Activated naive CD4-positive, alpha-beta T cell treated with anti-CD3 and anti-CD28 coated beads, Interleukin-2, amount 50 U/mL, for 72 hours (primary cell): ENCODE results near the gene SPN. TPM values are rescaled to one million over a fixed set of nuclear protein-coding genes. Genes with fewer than 3 reads are reported as not detected.
"Not testable (repeated sequence)": the region's sequence is repeated elsewhere in the genome, so short reads cannot be mapped to it uniquely, and the experiment has no call there.

ENCODE experiments used
- ATAC-seq, 2 donors: fragments of 150-1000 bp; cut with Tn5 transposase; 2 replicates each; pipeline ENCODE4 v1.10.0; 2021; ENCODE audit warnings: mild to moderate bottlenecking in 2 of 2, moderate library complexity in 2 of 2
- DNase-seq, 2 donors: peaks; one replicate each; pipeline ENCODE4 v3.0.0; 2021 to 2022; ENCODE audit warnings: low spot score in 2 of 2
- H3K27ac Mint-ChIP-seq, 2 donors: one replicate each; pipeline ENCODE4 v1.8.0; 2022; ENCODE audit warnings: mild to moderate bottlenecking in 2 of 2, mixed read lengths in 2 of 2
- H3K36me3 Mint-ChIP-seq, 2 donors: one replicate each; pipeline ENCODE4 v1.8.0; 2022; ENCODE audit warnings: mixed read lengths in 2 of 2
- H3K9me3 Mint-ChIP-seq, 2 donors: one replicate each; pipeline ENCODE4 v1.8.0; 2022; ENCODE audit warnings: mixed read lengths in 2 of 2
- total RNA-seq, 2 donors: library from RNA; stranded (reverse); gene quantifications; one replicate each; pipeline ENCODE4 v1.2.3, GENCODE V29; 2022

The SPN gene
- total RNA-seq, 2 donors from 2014 or later = 83.4 to 145 TPM

DNA sequence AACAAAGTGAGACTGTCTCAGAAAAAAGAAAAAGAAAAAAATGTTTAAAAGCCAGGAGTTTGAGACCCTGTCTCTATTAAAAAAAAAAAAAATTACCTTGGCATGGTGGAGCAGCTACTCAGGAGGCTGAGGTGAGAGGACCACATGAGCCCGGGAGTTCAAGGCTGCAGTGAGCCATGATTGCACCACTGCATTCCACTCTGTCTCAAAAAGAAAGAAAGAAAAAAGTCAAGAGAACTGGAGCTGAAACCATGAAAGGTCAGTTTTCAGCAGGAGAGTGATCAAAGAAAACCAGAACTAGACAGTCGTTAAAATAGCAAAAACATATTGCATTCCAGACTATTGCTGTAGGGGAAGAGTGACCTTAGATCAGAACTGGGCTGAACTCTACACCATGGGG lies 24.7 kb downstream of the SPN start:
- H3K9me3 Mint-ChIP-seq = no peaks in the 10 kb centered on the region
- ATAC-seq = no peak
- no peaks in the 10 kb centered on the region for H3K36me3 Mint-ChIP-seq
- no peak overlapping the region for H3K27ac Mint-ChIP-seq
- DNase-seq = no peak

DNA sequence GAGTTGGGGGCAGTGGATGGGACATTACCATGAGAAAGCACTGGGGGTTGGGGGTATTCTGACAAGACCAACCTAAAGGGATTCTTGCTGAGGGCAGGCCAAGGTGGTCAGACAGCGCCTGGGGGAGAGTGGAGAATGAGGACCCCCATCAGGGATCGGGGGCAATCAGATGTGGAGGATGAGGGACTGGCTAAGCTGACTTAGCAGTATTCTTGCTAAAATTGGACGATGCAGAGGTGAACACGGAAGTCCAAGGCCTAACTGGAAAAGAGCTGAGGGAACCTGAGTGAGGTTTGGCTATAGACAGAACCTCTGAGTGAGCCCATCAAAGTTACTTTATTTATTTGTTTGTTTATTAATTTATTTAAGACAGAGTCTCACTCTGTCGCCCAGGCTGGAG lies 25.1 kb downstream of the SPN start:
- ATAC-seq = no peak

DNA sequence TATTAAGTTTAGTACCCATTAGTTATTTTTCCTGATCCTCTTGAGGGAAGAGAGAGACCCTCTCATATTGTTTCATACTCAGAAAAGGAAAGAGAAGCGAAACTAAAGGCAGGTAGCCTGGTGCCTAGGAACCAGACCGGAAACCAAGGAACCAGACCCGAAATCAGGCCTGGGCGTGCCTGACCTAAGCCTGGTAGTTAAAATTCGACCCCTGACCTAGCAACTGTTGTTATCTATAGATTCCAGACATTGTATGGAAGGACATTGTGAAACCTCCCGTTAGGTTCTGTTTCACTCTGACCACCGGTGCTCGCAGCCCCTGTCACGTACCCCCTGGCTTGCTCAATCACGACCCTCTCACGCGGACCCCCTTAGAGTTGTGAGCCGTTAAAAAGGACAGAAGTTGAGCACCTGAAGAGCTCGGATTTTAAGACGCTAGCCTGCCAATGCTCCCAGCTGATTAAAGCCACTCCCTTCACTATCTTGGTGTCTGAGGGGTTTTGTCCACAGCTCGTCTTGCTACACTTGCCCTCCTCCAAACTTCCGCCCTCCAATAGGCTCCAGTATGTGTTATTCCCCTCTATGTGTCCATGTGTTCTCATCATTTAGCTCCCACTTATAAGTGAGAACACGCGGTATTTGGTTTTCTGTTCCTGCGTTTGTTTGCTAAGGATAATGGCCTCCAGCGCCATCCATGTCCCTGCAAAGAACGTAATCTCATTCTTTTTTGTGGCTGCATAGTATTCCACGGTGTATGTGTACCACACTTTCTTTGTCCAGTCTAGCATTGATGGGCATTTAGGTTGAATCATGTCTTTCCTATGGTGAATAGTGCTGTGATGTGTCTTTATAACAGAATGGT lies 26.7 kb downstream of the SPN start:
- ATAC-seq, H3K27ac Mint-ChIP-seq, H3K9me3 Mint-ChIP-seq, DNase-seq, H3K36me3 Mint-ChIP-seq: not testable (repeated sequence)

More for the DNA sequence above, 25.1 kb downstream of the SPN start:
- H3K27ac Mint-ChIP-seq = no peak overlapping the region
- no peaks in the 10 kb centered on the region for H3K36me3 Mint-ChIP-seq
- DNase-seq = no peak
- no peaks in the 10 kb centered on the region for H3K9me3 Mint-ChIP-seq

DNA sequence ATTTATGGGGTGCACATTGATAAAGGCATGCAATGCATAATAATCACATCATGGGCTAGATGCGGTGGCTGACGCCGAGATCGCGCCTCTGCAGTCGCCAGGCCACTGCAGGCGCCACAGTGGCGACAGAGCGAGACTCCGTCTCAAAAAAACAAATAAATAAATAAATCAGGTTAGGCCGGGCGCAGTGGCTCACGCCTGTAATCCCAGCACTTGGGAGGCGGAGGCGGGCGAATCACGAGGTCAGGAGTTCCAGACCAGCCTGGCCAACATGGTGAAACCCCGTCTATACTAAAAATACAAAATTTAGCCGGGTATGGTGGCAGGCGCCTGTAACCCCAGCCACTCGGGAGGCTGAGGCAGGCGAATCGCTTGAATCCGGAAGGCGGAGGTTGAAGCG lies 29.6 kb downstream of the SPN start:
- not testable (repeated sequence) for DNase-seq, H3K36me3 Mint-ChIP-seq, ATAC-seq, H3K9me3 Mint-ChIP-seq, H3K27ac Mint-ChIP-seq

DNA sequence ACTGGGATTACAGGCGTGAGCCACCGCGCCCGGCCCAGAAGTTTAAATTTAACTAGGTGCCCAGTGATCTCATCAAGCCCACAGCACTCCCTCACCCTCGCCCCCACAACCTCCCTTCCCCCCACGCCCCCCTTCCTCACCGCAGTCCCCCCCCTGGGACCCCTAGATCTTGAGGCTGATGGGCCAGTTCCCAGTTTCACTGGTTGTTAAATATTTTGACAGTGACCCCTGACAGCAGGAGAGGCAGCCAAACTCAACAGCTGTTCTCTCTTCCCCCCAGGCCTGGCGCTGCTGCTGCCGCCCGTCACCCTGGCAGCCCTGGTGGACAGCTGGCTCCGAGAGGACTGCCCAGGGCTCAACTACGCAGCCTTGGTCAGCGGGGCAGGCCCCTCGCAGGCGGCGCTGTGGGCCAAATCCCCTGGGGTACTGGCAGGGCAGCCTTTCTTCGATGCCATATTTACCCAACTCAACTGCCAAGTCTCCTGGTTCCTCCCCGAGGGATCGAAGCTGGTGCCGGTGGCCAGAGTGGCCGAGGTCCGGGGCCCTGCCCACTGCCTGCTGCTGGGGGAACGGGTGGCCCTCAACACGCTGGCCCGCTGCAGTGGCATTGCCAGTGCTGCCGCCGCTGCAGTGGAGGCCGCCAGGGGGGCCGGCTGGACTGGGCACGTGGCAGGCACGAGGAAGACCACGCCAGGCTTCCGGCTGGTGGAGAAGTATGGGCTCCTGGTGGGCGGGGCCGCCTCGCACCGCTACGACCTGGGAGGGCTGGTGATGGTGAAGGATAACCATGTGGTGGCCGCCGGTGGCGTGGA lies 31.5 kb downstream of the SPN start:
- Mint-ChIP-seq H3K27ac (no peak overlapping the region), H3K36me3 (no peaks in the 10 kb centered on the region), H3K9me3 (no peaks in the 10 kb centered on the region)
- DNase-seq (no peak), ATAC-seq (no peak)

DNA sequence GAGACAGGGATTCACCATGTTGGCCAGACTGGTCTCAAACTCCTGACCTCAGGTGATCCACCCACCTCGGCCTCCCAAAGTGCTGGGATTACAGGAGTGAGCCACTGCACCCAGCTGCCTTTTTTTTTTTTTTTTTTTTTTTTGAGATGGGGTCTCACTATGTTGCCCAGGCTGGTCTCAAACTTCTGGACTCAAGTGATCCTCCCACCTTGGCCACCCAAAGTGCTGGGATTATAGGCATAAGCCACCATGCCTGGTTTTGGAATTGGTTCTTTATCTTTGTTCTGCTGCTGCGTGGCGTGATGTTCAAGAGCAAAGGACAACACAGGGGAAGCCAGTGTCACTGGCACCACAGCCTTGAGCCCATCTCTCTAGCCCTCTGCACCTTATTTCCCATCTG lies 32.6 kb downstream of the SPN start:
- peak overlapping the region in 1 of 2 donors; percentile 55 for H3K27ac Mint-ChIP-seq
- H3K36me3 Mint-ChIP-seq, H3K9me3 Mint-ChIP-seq, ATAC-seq, DNase-seq: not testable (repeated sequence)

DNA sequence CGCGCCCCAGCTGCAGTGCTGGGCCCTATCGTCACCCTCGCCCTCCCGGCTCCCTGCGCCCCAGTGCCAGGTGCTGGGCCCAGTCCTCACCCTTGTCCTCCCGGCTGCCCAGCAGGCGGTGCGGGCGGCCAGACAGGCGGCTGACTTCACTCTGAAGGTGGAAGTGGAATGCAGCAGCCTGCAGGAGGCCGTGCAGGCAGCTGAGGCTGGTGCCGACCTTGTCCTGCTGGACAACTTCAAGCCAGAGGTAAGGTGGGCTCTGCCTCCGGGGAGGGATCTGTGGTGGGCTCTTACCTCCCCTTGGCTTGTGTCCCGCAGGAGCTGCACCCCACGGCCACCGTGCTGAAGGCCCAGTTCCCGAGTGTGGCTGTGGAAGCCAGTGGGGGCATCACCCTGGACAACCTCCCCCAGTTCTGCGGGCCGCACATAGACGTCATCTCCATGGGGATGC lies 33.9 kb downstream of the SPN start:
- Mint-ChIP-seq H3K27ac (no peak overlapping the region), H3K9me3 (no peaks in the 10 kb centered on the region), H3K36me3 (no peaks in the 10 kb centered on the region)
- DNase-seq = no peak
- no peak for ATAC-seq

DNA sequence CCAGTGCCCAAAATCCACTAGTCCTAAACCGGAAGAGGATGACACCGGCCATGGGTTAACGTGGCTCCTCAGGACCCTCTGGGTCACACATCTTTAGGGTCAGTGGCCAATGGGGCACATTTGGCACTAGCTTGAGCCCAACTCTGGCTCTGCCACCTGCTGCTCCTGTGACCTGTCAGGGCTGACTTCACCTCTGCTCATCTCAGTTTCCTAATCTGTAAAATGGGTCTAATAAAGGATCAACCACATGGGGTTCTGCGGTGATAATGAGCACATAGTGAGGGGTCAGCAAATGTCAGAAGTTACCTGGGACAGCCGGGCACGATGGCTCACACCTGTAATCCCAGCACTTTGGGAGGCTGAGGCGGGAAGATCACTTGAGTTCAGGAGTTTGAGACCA lies 34.3 kb downstream of the SPN start:
- ATAC-seq = no peak
- H3K27ac Mint-ChIP-seq = peak overlapping the region in 1 of 2 donors; percentile 46

DNA sequence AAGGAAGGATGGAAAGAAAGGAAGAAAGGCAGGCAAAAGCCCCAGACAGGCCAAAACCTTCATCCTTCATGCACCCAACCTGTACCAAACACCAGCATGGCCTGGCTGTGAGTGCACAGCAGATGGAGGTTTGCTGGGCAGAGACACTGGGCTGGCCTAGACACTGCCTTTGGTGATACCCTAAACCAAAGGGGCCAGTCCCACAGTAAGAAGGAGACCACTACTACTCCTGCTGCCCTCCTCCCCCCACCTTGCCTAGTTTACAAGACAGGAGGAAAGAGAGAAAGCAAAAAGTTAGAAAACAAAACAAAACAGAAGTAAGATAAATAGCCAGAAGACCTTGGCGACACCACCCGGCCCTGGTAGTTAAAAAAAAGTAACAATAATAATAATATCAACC lies 35.0 kb downstream of the SPN start:
- no peaks in the 10 kb centered on the region for H3K36me3 Mint-ChIP-seq
- no peak overlapping the region for H3K27ac Mint-ChIP-seq
- DNase-seq (no peak), ATAC-seq (no peak)
- no peaks in the 10 kb centered on the region for H3K9me3 Mint-ChIP-seq

More for the DNA sequence above, 34.3 kb downstream of the SPN start:
- no peak for DNase-seq
- H3K36me3 Mint-ChIP-seq = no peaks in the 10 kb centered on the region
- H3K9me3 Mint-ChIP-seq = no peaks in the 10 kb centered on the region

DNA sequence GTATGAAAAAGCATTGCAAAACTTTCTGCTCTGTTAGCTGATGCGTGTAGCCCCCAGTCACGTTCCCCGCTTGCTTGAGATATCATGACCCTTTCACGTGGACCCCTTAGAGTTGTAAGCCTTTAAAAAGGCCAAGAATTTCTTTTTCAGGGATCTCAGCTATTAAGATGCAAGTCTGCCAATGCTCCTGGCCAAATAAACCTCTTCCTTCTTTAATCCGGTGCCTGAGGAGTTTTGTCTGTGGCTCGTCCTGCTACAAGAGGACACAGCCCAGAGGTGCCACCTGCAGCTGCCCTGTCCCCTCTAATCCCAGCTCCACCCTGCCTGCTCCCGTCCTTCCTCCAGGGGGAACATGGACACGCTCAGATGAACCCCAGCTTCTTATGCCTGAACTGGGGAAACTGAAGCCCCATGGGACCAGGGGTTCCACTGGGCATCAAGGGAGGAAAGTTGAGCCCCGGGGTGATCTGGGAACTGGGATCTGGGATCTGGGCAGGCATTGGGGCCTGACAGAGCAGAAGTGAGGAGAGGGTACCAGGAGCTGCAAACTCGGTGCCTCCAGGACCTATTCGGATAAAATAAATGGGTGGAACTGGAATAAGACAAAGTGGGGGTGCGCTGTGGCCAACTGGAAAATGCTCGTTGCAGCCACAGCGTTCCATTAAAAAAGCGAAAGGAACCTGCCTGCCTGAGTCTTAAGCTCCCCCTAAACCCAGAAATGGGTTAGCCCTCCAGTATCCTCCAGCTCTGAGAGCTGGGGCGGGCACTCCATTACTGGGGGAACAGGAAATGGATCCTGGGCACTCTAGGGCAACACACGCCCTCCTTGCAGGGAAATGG lies 35.7 kb downstream of the SPN start:
- no peaks in the 10 kb centered on the region for H3K36me3 Mint-ChIP-seq
- no peak for DNase-seq
- peak overlapping the region in 1 of 2 donors; percentile 18 for H3K27ac Mint-ChIP-seq
- no peaks in the 10 kb centered on the region for H3K9me3 Mint-ChIP-seq
- ATAC-seq = no peak

DNA sequence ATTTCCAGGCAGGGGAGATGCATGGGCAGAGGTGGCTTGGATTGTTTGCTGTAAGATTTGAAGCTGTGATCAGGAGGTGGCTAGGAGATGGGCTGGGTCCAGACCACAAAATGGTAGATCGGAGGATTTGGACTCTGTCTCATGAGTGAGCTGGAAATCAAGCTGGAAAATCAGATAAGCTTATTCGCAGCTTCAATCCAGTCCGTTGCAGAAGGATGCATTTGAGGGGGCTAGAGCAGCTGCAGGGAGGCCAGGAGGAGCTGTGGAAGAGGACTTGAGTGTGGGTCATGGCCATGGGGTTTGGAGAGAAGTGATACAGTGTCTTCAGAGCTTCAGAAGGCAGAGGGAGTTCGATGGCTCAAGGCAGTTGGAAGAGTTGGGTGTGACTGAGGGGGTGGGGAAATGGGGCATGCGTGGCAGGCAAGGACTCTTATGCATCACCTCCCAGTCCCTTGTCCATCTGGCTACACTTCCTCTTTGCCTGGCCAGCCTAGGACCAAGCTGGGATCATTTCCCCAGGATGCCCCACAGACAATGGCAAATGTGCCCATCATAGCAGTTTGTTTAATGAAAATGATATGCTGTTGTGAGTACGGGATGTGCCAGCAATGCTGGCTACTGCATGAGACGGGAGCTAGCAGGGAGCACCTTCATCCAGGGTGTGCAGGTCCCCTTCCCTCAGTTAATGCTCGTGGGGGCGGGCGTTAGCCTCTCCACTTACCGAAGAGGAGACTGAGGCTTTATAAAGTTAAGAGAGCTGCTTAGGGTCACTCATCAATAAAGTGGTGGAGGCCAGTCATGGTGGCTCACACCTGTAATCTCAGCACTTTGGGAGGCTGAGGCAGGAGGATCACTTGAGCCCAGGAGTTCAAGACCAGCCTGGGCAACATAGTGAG lies 36.5 kb downstream of the SPN start:
- H3K9me3 Mint-ChIP-seq = no peaks in the 10 kb centered on the region
- H3K36me3 Mint-ChIP-seq = no peaks in the 10 kb centered on the region
- H3K27ac Mint-ChIP-seq = peak overlapping the region in 1 of 2 donors; percentile 18
- no peak for ATAC-seq
- no peak for DNase-seq

DNA sequence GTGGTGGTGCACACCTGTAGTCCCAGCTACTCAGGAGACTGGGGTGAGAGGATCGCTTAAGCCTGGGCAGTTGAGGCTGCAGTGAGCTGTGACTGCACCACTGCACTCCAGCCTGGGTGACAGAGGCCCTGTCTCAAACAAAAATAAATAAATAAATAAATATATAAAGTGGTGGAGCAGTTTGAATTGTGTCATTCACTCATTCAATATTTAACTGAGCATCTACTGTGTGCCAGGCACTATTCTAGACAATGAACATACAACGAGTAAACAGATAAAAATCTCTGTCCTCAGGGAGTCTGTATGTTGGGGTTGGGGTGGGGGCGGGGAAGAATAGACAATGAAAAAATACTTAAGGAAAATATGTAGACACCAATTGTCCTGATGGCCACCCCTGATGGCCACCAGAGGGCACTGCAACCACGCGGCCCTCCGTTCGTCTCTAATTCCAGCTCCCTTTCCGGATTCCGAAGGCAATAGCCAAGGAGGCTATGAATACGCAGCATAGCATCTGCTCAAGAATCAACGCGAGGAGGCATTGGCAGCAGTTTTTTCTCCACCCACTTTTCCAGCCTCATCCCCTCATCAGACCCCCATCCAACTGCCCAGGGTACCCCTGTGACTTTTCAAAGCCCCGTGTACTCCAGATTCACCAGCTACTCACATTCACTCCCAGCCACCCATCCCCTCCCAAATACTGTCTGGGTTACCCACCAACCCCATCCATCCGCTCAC lies 37.4 kb downstream of the SPN start:
- peak overlapping the region; percentile 61 to 77 for H3K27ac Mint-ChIP-seq
- ATAC-seq (peak; percentile 38 to 58), DNase-seq (peak; percentile 71 to 73)
- H3K36me3 Mint-ChIP-seq = no peaks in the 10 kb centered on the region
- no peaks in the 10 kb centered on the region for H3K9me3 Mint-ChIP-seq

DNA sequence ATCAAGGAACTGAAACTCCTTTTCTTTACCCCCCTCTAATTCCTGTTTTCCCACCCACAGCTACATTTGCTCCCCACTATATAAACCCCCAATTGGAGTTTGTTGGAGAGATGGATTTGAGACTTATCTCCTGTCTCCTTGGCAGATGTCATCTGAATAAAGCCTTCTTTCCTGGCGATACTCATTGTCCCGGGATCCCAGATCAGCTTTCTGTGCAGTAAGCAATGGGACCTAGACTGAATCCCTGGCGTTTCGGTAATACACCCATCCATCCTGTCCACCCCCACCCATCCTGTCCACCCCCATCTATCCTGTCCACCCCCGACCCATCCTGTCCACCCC lies 38.1 kb downstream of the SPN start:
- H3K36me3 Mint-ChIP-seq = no peaks in the 10 kb centered on the region
- H3K9me3 Mint-ChIP-seq = no peaks in the 10 kb centered on the region
- H3K27ac Mint-ChIP-seq = peak overlapping the region in 1 of 2 donors; percentile 86
- DNase-seq (no peak), ATAC-seq (no peak)

DNA sequence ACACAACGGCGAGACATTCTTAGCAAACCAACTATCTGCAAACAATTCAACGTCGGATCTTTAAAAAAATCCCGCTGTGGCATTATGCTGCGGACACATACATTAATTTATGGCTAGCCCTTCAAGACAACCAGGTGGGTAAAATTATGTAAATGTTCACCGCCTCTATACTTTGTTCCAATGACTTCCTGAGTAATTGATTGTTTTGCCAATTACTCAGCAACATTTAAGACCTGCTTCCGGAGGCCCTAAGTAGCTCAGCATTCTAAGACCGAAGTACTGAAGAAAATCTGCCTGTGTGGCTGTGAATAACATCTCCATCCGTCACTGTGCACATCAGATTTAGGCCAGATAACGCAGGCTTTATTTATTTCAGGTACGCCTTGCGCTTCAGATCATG lies 39.2 kb downstream of the SPN start:
- Mint-ChIP-seq H3K9me3 (no peaks in the 10 kb centered on the region), H3K27ac (peak overlapping the region in 1 of 2 donors; percentile 86), H3K36me3 (no peaks in the 10 kb centered on the region)
- peak; percentile 8 to 29 for ATAC-seq
- DNase-seq = no peak

DNA sequence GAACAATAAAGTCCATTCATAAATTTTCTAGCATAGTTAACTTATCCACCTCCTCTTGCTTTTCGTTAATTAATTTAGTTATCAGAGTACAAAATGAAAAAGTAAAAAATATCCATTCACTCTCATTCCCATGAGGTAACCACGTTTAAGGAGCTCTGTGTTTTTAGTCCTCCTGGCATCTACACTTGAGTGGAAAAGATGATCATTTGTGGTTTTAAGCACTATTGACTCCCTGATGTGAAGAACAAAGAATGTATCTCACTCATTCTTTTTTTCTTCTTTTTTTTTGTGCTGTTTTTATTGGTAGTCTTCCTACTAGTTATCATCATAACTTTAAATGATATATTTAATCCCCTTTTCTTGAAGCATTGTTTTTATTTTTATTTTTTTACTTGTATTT lies 42.0 kb downstream of the SPN start:
- Mint-ChIP-seq H3K27ac (no peak overlapping the region), H3K9me3 (no peaks in the 10 kb centered on the region), H3K36me3 (no peaks in the 10 kb centered on the region)
- DNase-seq = no peak
- no peak for ATAC-seq
